SH-SY5Y (cell line): ENCODE data around the gene PBX1.

Experiments used
- GATA2 ChIP-seq: IDR thresholded peaks from 2 replicates; pipeline ENCODE4 v1.6.1; 2011; ENCODE audit warnings: mild to moderate bottlenecking, low read depth, low read length
- GATA3 ChIP-seq: IDR thresholded peaks from 2 replicates; pipeline ENCODE4 v1.6.1; 2011; ENCODE audit warnings: low read depth, mild to moderate bottlenecking, low read length, moderate library complexity

- TF ChIP-seq GATA2 (no peak), GATA3 (no peak)
Observed at GRCh38 chr1:164733070-164733469, 174.1 kb downstream of the PBX1 start.
